ENCODE measurements around the gene CCDC182.

GRCh38 chr17:57706761-57707160 is 38.3 kb downstream of the CCDC182 start:
- TF ChIP-seq TAF1 (IDR thresholded peaks at IDR 0.05; ENCODE audit: borderline replicate concordance, insufficient read depth, low read length) (no peak), FOXP2 (optimal IDR thresholded peaks at IDR 0.05; ENCODE audit: borderline replicate concordance, extremely low read depth, extremely low read length, insufficient read depth) (no peak)
- TF ChIP-seq, protein P1, sequence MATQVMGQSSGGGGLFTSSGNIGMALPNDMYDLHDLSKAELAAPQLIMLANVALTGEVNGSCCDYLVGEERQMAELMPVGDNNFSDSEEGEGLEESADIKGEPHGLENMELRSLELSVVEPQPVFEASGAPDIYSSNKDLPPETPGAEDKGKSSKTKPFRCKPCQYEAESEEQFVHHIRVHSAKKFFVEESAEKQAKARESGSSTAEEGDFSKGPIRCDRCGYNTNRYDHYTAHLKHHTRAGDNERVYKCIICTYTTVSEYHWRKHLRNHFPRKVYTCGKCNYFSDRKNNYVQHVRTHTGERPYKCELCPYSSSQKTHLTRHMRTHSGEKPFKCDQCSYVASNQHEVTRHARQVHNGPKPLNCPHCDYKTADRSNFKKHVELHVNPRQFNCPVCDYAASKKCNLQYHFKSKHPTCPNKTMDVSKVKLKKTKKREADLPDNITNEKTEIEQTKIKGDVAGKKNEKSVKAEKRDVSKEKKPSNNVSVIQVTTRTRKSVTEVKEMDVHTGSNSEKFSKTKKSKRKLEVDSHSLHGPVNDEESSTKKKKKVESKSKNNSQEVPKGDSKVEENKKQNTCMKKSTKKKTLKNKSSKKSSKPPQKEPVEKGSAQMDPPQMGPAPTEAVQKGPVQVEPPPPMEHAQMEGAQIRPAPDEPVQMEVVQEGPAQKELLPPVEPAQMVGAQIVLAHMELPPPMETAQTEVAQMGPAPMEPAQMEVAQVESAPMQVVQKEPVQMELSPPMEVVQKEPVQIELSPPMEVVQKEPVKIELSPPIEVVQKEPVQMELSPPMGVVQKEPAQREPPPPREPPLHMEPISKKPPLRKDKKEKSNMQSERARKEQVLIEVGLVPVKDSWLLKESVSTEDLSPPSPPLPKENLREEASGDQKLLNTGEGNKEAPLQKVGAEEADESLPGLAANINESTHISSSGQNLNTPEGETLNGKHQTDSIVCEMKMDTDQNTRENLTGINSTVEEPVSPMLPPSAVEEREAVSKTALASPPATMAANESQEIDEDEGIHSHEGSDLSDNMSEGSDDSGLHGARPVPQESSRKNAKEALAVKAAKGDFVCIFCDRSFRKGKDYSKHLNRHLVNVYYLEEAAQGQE (IDR thresholded peaks at IDR 0.05; ENCODE audit: insufficient read depth in 1 of 2, low read depth in 2 of 2, low read length in 2 of 2) = no peak

Data from PFSK-1 (cell line).